Measurements from ENCODE around the gene CAPN5. TPM values are rescaled to one million over a fixed set of nuclear protein-coding genes. Genes with fewer than 3 reads are reported as not detected.

Gene CAPN5
- total RNA-seq, 4 donors from 2014 or later: 1.8 to 16.6 (median 8.0) TPM

DNA sequence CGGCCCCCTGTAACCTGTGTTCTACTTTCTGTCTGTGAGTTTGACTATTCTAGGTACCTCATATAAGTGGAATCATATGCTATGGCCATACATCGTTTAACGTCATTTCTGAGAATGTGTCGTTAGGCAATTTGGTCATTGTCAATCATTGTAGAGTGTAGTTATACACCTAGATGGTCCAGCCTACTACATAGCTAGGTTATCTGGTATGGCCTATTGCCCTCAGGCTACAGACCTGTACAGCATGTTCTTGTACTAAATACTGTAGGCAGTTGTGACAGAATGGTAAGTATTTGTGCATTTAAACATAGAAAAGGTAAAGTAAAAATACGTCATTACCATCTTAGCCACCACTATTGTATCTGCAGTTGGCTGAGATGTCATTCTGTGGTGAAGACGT, 96.5 kb downstream of the CAPN5 start:
- H3K27me3 ChIP-seq: no peaks in the 10 kb centered on the region
- TF ChIP-seq POLR2A (IDR thresholded peaks at IDR 0.05): no peak
- TF ChIP-seq, protein P1, sequence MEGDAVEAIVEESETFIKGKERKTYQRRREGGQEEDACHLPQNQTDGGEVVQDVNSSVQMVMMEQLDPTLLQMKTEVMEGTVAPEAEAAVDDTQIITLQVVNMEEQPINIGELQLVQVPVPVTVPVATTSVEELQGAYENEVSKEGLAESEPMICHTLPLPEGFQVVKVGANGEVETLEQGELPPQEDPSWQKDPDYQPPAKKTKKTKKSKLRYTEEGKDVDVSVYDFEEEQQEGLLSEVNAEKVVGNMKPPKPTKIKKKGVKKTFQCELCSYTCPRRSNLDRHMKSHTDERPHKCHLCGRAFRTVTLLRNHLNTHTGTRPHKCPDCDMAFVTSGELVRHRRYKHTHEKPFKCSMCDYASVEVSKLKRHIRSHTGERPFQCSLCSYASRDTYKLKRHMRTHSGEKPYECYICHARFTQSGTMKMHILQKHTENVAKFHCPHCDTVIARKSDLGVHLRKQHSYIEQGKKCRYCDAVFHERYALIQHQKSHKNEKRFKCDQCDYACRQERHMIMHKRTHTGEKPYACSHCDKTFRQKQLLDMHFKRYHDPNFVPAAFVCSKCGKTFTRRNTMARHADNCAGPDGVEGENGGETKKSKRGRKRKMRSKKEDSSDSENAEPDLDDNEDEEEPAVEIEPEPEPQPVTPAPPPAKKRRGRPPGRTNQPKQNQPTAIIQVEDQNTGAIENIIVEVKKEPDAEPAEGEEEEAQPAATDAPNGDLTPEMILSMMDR (IDR thresholded peaks at IDR 0.05): no peak
- no peak overlapping the region for H3K4me3 ChIP-seq
- H3K27ac ChIP-seq: no peak overlapping the region
- H3K4me1 ChIP-seq: no peaks in the 10 kb centered on the region
- H3K9me3 ChIP-seq: no peaks in the 10 kb centered on the region
- DNase-seq: no peak
- H3K36me3 ChIP-seq: no peaks in the 10 kb centered on the region
- intact Hi-C loops (cut with DNase I; ENCODE audit: low total_unique reads): no loop called here

DNA sequence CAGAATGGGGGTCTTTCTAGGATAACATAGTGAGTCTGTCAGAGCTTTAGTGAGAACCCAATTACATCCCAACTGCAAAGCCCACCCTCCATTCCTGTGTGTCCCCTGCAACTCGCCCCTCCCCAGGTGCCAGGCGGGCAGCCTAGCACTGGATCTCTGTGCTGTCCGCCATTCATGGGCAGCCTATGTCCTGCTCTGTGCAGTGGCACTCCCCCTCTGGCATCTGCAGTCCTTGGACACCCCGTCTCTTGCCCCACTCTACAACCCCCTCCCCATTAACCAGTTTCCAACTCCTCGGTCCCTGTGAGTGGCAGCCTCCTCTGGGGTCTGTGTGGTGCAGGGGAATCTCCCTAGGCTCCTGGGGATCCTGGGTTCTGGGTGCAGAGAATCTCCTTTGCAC, 98.3 kb downstream of the CAPN5 start:
- TF ChIP-seq, protein P1 (IDR thresholded peaks at IDR 0.05): no peak
- TF ChIP-seq POLR2A (IDR thresholded peaks at IDR 0.05): no peak
- Histone ChIP-seq H3K27ac (no peak overlapping the region), H3K4me1 (no peaks in the 10 kb centered on the region), H3K36me3 (no peaks in the 10 kb centered on the region), H3K27me3 (no peaks in the 10 kb centered on the region), H3K4me3 (no peak overlapping the region), H3K9me3 (no peaks in the 10 kb centered on the region)
- intact Hi-C loops (cut with DNase I; ENCODE audit: low total_unique reads): no loop called here
- DNase-seq: no peak

DNA sequence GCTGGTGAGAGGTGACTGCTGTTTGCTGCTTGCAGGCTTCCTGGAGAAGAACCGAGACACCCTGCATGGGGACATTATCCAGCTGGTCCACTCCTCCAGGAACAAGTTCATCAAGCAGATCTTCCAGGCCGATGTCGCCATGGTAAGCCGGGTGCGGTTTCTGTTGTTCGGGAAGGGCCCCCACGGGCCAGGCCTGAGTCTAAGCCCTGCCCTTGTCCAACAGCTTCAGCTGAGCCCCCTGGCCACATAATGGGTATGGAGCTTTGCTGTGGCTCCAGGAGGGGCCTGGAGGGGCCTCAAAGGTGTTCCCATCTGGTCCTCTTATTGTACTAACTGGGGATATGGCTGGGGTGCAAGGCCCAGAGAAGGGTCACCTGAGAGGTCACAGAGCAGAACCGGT, 99.2 kb downstream of the CAPN5 start:
- no peak for DNase-seq
- no peak for TF ChIP-seq POLR2A (IDR thresholded peaks at IDR 0.05)
- TF ChIP-seq, protein P1 (IDR thresholded peaks at IDR 0.05): no peak
- no peak overlapping the region for H3K27ac ChIP-seq
- no peaks in the 10 kb centered on the region for H3K4me1 ChIP-seq
- intact Hi-C loops (cut with DNase I; ENCODE audit: low total_unique reads): no loop called here
- no peaks in the 10 kb centered on the region for H3K36me3 ChIP-seq
- H3K4me3 ChIP-seq: no peak overlapping the region
- H3K9me3 ChIP-seq: no peaks in the 10 kb centered on the region
- no peaks in the 10 kb centered on the region for H3K27me3 ChIP-seq

DNA sequence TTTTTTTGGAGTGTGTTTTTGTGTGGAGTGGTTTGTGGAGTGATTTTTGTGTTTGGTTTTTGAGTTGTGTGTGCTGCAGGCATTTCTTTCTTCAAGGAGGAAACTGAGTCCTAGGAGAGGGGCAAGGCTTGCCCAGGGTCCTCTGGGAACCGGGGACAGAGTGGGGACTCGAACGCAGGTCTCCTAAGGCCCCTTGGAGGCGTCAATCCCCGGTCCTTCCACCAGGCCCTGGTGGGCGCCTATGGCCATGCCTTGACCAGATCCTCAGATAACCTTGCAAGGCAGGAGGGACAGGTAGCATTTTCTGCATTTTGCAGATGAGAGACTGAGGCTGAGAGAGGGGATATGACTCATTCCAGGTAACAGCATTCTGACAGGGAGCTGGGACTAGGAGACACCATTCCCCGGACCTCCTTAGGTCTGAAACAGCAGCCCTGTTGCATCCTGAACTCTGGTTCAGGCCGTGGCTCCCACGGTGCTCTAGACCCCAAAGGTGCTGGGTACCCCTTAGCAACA, 100.4 kb downstream of the CAPN5 start:
- DNase-seq: no peak
- H3K27me3 ChIP-seq: no peaks in the 10 kb centered on the region
- no peaks in the 10 kb centered on the region for H3K36me3 ChIP-seq
- intact Hi-C loops (cut with DNase I; ENCODE audit: low total_unique reads): no loop called here
- no peaks in the 10 kb centered on the region for H3K9me3 ChIP-seq
- H3K4me1 ChIP-seq: no peaks in the 10 kb centered on the region
- no peak overlapping the region for H3K4me3 ChIP-seq
- TF ChIP-seq POLR2A (IDR thresholded peaks at IDR 0.05): no peak
- TF ChIP-seq, protein P1 (IDR thresholded peaks at IDR 0.05): no peak
- H3K27ac ChIP-seq: no peak overlapping the region

DNA sequence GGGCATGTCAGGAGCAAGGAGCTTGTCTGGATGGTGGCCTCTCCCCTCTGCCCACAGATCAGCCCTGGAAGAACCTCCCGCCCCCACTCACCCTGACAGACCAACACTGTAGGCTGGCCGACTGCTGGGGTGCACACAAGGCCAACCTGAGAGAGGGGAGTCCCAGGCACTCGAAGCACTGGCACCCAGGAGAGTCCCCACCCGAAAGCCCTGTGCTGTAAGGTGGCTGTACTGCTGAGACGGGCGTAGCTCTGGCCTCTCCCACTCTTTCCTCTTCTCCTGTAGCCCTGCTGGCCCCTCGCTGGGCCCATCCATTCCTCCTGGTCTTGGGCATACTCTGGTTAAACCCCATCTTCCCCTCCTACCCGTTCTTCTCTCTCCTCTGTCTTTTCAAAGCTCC, 101.0 kb downstream of the CAPN5 start:
- no peaks in the 10 kb centered on the region for H3K27me3 ChIP-seq
- no peak for DNase-seq
- H3K4me1 ChIP-seq: no peaks in the 10 kb centered on the region
- no peak overlapping the region for H3K27ac ChIP-seq
- no peak for TF ChIP-seq POLR2A (IDR thresholded peaks at IDR 0.05)
- TF ChIP-seq, protein P1 (IDR thresholded peaks at IDR 0.05): no peak
- no peaks in the 10 kb centered on the region for H3K36me3 ChIP-seq
- intact Hi-C loops (cut with DNase I; ENCODE audit: low total_unique reads): no loop called here
- H3K9me3 ChIP-seq: no peaks in the 10 kb centered on the region
- no peak overlapping the region for H3K4me3 ChIP-seq
